ENCODE measurements around the gene TUBA4B. TPM values are rescaled to one million over a fixed set of nuclear protein-coding genes. Genes with fewer than 3 reads are reported as not detected.

The TUBA4B gene
- total RNA-seq, 1 experiment from 2014 or later, result not detected

GRCh38 chr2:219266232-219266631, 13.2 kb downstream of the TUBA4B start:
- H2BK5ac ChIP-seq (ENCODE audit: insufficient read length, low read length), result no peak overlapping the region
- no peaks in the 10 kb centered on the region for H3K9me3 ChIP-seq (ENCODE audit: control insufficient read depth, low read depth, low read length)
- WGBS (ENCODE audit: extremely low coverage, insufficient read length, low lambda C conversion rate), result no CpG with 5 or more reads among the region's 5 CpGs
- H3K27me3 Mint-ChIP-seq (ENCODE audit: low read depth), result peaks cover 49% of the 10 kb centered on the region
- H2AK5ac ChIP-seq (ENCODE audit: insufficient read length, low read length), result no peak overlapping the region
- H3K18ac ChIP-seq (ENCODE audit: insufficient read length, low read depth, low read length), result no peak overlapping the region
- no peak overlapping the region for H3K56ac ChIP-seq (ENCODE audit: insufficient read length, low read depth, low read length)
- H3K4me2 ChIP-seq (ENCODE audit: insufficient read depth, insufficient read length, low read length), result no peak overlapping the region
- H3K36me3 Mint-ChIP-seq (ENCODE audit: insufficient read depth in 1 of 3, low read depth in 3 of 3), result no peaks in the 10 kb centered on the region
- H2AFZ ChIP-seq (ENCODE audit: low read length), result no peak overlapping the region
- H2BK12ac ChIP-seq (ENCODE audit: insufficient read length, low read depth, low read length), result no peak overlapping the region
- no peak overlapping the region for H3T11ph ChIP-seq (ENCODE audit: low read length)
- no peak for DNase-seq
- H3K9ac ChIP-seq (ENCODE audit: extremely low read depth, insufficient read length, low read length), result no peak overlapping the region
- no peaks in the 10 kb centered on the region for H3K9me3 Mint-ChIP-seq
- H2BK15ac ChIP-seq (ENCODE audit: low read depth, low read length), result no peak overlapping the region
- no peak overlapping the region for H4K8ac ChIP-seq (replicated peaks; ENCODE audit: insufficient read length, low read depth, low read length)
- H3K4me3 Mint-ChIP-seq, result no peak overlapping the region
- peaks cover 3% of the 10 kb centered on the region for H3K23me2 ChIP-seq (ENCODE audit: insufficient read length, low read depth, low read length, poor library complexity, severe bottlenecking)
- no peaks in the 10 kb centered on the region for H3K79me2 ChIP-seq (ENCODE audit: insufficient read depth, low read length)
- peaks cover 2 to 5% of the 10 kb centered on the region in 2 experiments; a peak in 2 of 4 replicates for H3K4me1 Mint-ChIP-seq
- no peak overlapping the region for H4K5ac ChIP-seq (ENCODE audit: insufficient read length, low read depth, low read length)
- no peak overlapping the region for H2BK120ac ChIP-seq (ENCODE audit: low read depth, low read length, poor library complexity, severe bottlenecking)
- H3K27ac ChIP-seq (ENCODE audit: insufficient read length, low read depth, low read length), result no peak overlapping the region
- H3K23ac ChIP-seq (ENCODE audit: insufficient read length, low read depth, low read length), result no peak overlapping the region
- H3K27me3 ChIP-seq (ENCODE audit: insufficient read depth, low read length), result no peaks in the 10 kb centered on the region
- H3K14ac ChIP-seq (ENCODE audit: insufficient read depth, low read length), result no peak overlapping the region
- H4K91ac ChIP-seq (ENCODE audit: insufficient read length, low read depth, low read length), result no peak overlapping the region
- no peaks in the 10 kb centered on the region for H3K79me1 ChIP-seq (ENCODE audit: insufficient read depth, low read depth, low read length, poor library complexity, severe bottlenecking)
- no peaks in the 10 kb centered on the region for H3K4me1 ChIP-seq (ENCODE audit: insufficient read depth, low read length)
- H3K27ac Mint-ChIP-seq, result no peak overlapping the region
- H3K4ac ChIP-seq (ENCODE audit: low read depth, low read length), result no peak overlapping the region
- no peak overlapping the region for H2BK20ac ChIP-seq (ENCODE audit: low read depth, low read length, poor library complexity, severe bottlenecking)
- no peaks in the 10 kb centered on the region for H4K20me1 ChIP-seq (ENCODE audit: control insufficient read depth, insufficient read depth, insufficient read length)
- TF ChIP-seq, protein P1, sequence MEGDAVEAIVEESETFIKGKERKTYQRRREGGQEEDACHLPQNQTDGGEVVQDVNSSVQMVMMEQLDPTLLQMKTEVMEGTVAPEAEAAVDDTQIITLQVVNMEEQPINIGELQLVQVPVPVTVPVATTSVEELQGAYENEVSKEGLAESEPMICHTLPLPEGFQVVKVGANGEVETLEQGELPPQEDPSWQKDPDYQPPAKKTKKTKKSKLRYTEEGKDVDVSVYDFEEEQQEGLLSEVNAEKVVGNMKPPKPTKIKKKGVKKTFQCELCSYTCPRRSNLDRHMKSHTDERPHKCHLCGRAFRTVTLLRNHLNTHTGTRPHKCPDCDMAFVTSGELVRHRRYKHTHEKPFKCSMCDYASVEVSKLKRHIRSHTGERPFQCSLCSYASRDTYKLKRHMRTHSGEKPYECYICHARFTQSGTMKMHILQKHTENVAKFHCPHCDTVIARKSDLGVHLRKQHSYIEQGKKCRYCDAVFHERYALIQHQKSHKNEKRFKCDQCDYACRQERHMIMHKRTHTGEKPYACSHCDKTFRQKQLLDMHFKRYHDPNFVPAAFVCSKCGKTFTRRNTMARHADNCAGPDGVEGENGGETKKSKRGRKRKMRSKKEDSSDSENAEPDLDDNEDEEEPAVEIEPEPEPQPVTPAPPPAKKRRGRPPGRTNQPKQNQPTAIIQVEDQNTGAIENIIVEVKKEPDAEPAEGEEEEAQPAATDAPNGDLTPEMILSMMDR (conservative IDR thresholded peaks at IDR 0.05), result no peak
